NT2/D1 (cell line): Measurements from ENCODE around the gene OR1I1.

ENCODE experiments used
- SUZ12 ChIP-seq: IDR thresholded peaks from 2 replicates; pipeline ENCODE4 v1.6.1; 2011; ENCODE audit not compliant: insufficient read length, insufficient read depth; ENCODE audit errors: extremely low read depth
- ZNF274 ChIP-seq: IDR thresholded peaks from 2 replicates; pipeline ENCODE4 v1.6.1; 2011; ENCODE audit warnings: mild to moderate bottlenecking, low read depth, low read length

DNA sequence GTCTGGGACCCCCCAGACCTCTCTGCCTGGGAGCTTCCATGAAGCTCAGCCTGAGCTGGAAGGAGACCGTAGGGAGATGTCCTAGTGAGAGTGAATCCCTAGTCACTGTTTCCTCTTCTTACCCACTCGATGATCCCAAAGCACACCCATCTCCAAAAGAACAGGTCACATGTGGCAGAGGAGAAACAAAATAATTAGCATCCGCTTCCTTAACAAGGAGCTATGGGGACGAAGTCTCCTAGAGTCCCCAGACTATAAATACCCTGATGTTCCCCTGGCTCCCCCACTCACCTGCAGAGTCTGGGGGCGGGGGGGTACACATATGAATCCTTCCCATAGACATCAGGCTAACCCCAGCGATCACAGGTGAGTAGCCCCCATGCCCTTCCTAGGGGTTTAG lies at the start of gene OR1I1:
- TF ChIP-seq ZNF274 (no peak), SUZ12 (no peak)
